HEK293 (cell line): ENCODE data around the gene HNF1B.

Experiments used
- TCF7L2 ChIP-seq: IDR thresholded peaks from 2 replicates; pipeline ENCODE4 v1.6.1; 2011; ENCODE audit warnings: low read depth, mild to moderate bottlenecking, inconsistent platforms, low read length, moderate library complexity, borderline replicate concordance
- ZNF266 ChIP-seq: fragments of 450-650 bp; formaldehyde crosslinking; IDR thresholded peaks from 2 replicates; pipeline ENCODE4 v1.5.1; 2016; ENCODE audit warnings: missing biosample characterization, missing genetic modification characterization, low read depth
- ZNF324 ChIP-seq: fragments of 450-650 bp; formaldehyde crosslinking; IDR thresholded peaks from 2 replicates; pipeline ENCODE4 v1.5.1; 2016; ENCODE audit warnings: missing biosample characterization, missing genetic modification characterization
- ZNF707 ChIP-seq: fragments of 450-650 bp; formaldehyde crosslinking; IDR thresholded peaks from 2 replicates; pipeline ENCODE4 v1.5.1; 2016; ENCODE audit warnings: missing biosample characterization, missing genetic modification characterization
- TF ChIP-seq, protein P1 (sequence below): fragments of 450-650 bp; formaldehyde crosslinking; IDR thresholded peaks from 2 replicates; pipeline ENCODE4 v1.5.1; 2016; ENCODE audit warnings: missing biosample characterization, missing genetic modification characterization
- TF ChIP-seq, protein P2 (sequence below): fragments of 450-650 bp; formaldehyde crosslinking; IDR thresholded peaks from 2 replicates; pipeline ENCODE4 v1.5.1; 2016; ENCODE audit warnings: missing biosample characterization, missing genetic modification characterization
- TF ChIP-seq, protein P3 (sequence below): fragments of 450-650 bp; formaldehyde crosslinking; IDR thresholded peaks from 2 replicates; pipeline ENCODE4 v1.5.1; 2016; ENCODE audit warnings: missing biosample characterization, missing genetic modification characterization

DNA sequence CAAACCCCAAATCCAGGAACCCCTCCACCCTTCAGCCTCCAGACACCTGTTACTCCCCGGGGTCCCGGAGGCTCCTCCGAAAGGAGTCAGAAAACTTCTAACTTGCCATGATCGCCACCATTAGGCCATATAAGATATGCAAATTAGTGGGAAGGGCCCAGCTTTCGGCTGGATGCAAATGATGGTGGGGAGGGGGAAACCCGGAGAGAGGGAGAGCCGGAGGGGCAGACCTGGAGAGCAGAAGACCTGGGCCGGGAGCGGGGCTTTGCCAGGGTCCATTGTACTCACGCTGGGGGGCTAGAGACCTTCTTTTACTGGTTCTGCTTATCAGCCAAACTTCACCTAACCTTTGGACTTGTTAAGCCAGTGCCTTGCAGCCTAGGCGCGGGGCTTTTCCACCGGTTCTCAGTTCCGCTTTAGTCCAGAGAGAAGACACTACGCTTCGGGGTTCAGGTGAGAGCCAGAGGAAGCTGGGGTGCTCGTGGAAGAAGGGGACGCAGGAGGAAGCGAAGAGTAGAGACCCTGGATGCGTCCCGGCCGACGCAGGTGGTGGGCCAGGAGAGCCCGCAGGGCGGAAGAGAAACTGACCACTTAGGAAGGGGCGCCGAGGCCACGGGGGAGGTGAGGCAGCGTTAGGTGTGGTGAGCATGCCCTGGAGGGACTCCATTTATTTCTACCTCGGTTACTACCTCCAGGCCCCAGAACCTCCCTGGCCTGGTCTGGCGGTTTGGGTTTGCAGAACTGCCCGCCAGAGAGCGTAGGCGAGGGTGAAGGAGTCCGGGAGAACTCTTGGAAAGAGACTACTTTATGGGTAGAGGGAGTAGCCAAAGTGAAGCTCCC, at the start of gene HNF1B:
- TF ChIP-seq, protein P1, sequence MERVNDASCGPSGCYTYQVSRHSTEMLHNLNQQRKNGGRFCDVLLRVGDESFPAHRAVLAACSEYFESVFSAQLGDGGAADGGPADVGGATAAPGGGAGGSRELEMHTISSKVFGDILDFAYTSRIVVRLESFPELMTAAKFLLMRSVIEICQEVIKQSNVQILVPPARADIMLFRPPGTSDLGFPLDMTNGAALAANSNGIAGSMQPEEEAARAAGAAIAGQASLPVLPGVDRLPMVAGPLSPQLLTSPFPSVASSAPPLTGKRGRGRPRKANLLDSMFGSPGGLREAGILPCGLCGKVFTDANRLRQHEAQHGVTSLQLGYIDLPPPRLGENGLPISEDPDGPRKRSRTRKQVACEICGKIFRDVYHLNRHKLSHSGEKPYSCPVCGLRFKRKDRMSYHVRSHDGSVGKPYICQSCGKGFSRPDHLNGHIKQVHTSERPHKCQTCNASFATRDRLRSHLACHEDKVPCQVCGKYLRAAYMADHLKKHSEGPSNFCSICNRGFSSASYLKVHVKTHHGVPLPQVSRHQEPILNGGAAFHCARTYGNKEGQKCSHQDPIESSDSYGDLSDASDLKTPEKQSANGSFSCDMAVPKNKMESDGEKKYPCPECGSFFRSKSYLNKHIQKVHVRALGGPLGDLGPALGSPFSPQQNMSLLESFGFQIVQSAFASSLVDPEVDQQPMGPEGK, result no peak
- TF ChIP-seq, protein P2, sequence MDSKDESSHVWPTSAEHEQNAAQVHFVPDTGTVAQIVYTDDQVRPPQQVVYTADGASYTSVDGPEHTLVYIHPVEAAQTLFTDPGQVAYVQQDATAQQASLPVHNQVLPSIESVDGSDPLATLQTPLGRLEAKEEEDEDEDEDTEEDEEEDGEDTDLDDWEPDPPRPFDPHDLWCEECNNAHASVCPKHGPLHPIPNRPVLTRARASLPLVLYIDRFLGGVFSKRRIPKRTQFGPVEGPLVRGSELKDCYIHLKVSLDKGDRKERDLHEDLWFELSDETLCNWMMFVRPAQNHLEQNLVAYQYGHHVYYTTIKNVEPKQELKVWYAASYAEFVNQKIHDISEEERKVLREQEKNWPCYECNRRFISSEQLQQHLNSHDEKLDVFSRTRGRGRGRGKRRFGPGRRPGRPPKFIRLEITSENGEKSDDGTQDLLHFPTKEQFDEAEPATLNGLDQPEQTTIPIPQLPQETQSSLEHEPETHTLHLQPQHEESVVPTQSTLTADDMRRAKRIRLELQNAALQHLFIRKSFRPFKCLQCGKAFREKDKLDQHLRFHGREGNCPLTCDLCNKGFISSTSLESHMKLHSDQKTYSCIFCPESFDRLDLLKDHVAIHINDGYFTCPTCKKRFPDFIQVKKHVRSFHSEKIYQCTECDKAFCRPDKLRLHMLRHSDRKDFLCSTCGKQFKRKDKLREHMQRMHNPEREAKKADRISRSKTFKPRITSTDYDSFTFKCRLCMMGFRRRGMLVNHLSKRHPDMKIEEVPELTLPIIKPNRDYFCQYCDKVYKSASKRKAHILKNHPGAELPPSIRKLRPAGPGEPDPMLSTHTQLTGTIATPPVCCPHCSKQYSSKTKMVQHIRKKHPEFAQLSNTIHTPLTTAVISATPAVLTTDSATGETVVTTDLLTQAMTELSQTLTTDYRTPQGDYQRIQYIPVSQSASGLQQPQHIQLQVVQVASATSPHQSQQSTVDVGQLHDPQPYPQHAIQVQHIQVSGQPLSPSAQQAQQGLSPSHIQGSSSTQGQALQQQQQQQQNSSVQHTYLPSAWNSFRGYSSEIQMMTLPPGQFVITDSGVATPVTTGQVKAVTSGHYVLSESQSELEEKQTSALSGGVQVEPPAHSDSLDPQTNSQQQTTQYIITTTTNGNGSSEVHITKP (tag by site-specific recombination), result no peak
- TF ChIP-seq ZNF266 (no peak), TCF7L2 (no peak), ZNF707 (tag by site-specific recombination) (no peak), ZNF324 (tag by site-specific recombination) (no peak)
- TF ChIP-seq, protein P3, sequence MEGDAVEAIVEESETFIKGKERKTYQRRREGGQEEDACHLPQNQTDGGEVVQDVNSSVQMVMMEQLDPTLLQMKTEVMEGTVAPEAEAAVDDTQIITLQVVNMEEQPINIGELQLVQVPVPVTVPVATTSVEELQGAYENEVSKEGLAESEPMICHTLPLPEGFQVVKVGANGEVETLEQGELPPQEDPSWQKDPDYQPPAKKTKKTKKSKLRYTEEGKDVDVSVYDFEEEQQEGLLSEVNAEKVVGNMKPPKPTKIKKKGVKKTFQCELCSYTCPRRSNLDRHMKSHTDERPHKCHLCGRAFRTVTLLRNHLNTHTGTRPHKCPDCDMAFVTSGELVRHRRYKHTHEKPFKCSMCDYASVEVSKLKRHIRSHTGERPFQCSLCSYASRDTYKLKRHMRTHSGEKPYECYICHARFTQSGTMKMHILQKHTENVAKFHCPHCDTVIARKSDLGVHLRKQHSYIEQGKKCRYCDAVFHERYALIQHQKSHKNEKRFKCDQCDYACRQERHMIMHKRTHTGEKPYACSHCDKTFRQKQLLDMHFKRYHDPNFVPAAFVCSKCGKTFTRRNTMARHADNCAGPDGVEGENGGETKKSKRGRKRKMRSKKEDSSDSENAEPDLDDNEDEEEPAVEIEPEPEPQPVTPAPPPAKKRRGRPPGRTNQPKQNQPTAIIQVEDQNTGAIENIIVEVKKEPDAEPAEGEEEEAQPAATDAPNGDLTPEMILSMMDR (tag by site-specific recombination), result no peak
